Measurements from ENCODE around the gene HAUS8.

- no peak for TF ChIP-seq NR1H2 (CRISPR knock-in tag; IDR thresholded peaks at IDR 0.05; ENCODE audit: borderline replicate concordance, low read depth)
- TF ChIP-seq, protein P1, sequence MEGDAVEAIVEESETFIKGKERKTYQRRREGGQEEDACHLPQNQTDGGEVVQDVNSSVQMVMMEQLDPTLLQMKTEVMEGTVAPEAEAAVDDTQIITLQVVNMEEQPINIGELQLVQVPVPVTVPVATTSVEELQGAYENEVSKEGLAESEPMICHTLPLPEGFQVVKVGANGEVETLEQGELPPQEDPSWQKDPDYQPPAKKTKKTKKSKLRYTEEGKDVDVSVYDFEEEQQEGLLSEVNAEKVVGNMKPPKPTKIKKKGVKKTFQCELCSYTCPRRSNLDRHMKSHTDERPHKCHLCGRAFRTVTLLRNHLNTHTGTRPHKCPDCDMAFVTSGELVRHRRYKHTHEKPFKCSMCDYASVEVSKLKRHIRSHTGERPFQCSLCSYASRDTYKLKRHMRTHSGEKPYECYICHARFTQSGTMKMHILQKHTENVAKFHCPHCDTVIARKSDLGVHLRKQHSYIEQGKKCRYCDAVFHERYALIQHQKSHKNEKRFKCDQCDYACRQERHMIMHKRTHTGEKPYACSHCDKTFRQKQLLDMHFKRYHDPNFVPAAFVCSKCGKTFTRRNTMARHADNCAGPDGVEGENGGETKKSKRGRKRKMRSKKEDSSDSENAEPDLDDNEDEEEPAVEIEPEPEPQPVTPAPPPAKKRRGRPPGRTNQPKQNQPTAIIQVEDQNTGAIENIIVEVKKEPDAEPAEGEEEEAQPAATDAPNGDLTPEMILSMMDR (CRISPR knock-in tag; IDR thresholded peaks at IDR 0.05) = no peak
- TF ChIP-seq ZNF572 (CRISPR knock-in tag; IDR thresholded peaks at IDR 0.05) = no peak
- TF ChIP-seq STAT5B (CRISPR knock-in tag; IDR thresholded peaks at IDR 0.05) = no peak
- no peak for TF ChIP-seq ZFP82 (CRISPR knock-in tag; IDR thresholded peaks at IDR 0.05; ENCODE audit: borderline replicate concordance)
- no peak for TF ChIP-seq ZNF761 (CRISPR knock-in tag; conservative IDR thresholded peaks at IDR 0.05)
- no peak for TF ChIP-seq PBX3 (CRISPR knock-in tag; IDR thresholded peaks at IDR 0.05; ENCODE audit: borderline replicate concordance)
- no peak for TF ChIP-seq SMAD3 (CRISPR knock-in tag; IDR thresholded peaks at IDR 0.05)
- no peak for TF ChIP-seq E2F5 (CRISPR knock-in tag; conservative IDR thresholded peaks at IDR 0.05)
- TF ChIP-seq RFX5 (IDR thresholded peaks at IDR 0.05; ENCODE audit: low read depth, low read length) = no peak
- no peak for TF ChIP-seq SUZ12 (IDR thresholded peaks at IDR 0.05; ENCODE audit: low read depth, low read length)
- TF ChIP-seq ZNF841 (CRISPR knock-in tag; IDR thresholded peaks at IDR 0.05; ENCODE audit: borderline replicate concordance) = no peak
- TF ChIP-seq POLR2A (IDR thresholded peaks at IDR 0.05; ENCODE audit: insufficient read depth in 1 of 2, low read depth in 2 of 2, low read length in 2 of 2) = no peak
Observed at GRCh38 chr19:17080440-17080801, 5.2 kb upstream of the HAUS8 start.

Measured in HepG2 (cell line).